ENCODE measurements around the gene ELP6. TPM values are rescaled to one million over a fixed set of nuclear protein-coding genes. Genes with fewer than 3 reads are reported as not detected.

Gene ELP6
- total and polyA plus RNA-seq, 9 of the 15 experiments (the other 6 are each of a cell fraction or from before 2014, with no cell fraction given): 76.9 to 198 (median 83.3) TPM

DNA sequence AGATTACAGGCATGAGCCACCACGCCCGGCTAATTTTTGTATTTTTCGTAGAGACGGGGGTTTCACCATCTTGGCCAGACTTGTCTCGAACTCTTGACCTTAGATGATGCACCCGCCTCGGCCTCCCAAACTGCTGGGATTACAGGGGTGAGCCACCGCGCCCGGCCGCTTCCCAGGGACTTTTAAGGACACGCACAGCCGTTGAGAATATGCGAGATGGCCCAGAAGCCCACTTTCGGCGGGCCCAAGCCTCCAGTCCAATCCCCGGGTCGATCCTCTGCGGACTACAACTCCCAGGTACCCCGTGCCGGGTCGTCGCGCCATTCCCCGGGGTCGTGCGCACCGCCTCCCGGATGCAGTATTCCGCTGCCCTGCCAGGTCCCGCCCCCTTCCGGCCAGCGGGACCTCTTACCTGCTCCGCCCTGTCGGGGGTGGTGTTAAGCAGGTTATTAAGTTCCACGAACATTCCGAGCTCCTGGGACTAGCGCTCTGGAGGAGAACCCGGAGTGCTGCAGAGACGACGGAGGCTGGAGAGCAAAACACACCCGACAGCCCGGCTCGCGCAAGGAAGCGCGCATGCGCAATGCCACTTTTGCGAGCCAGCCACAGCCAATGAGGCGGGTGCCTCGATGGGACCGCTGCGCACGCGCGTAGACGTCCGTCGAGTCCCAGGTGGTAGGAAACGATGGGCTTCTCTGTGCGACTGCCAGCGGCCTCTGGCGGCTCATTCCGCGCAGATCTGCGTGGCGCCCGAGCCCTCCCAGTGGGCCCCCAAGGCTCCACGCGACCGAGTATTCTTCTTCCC, at the start of gene ELP6 (continued):
- TF ChIP-seq TAF15 (IDR thresholded peaks at IDR 0.05; ENCODE audit: low read depth, low read length) (no peak), POLR2AphosphoS2 (IDR thresholded peaks at IDR 0.05; ENCODE audit: low read length) (peak; percentile 89; the same call in 1 of the 2 replicates), ESRRA (IDR thresholded peaks at IDR 0.05; ENCODE audit: borderline replicate concordance, low read depth) (peak; percentile 71; the same call in 1 of the 2 replicates), NONO (IDR thresholded peaks at IDR 0.05; ENCODE audit: low read depth in 2 of 2, low read length in 1 of 2) (peak in 1 of 2 experiments; percentile 73; a peak in 2 of 4 replicates), TFAM (CRISPR knock-in tag; conservative IDR thresholded peaks at IDR 0.05) (no peak), ZZZ3 (IDR thresholded peaks at IDR 0.05) (no peak), PHF8 (IDR thresholded peaks at IDR 0.05; ENCODE audit: borderline replicate concordance, low read length) (peak; percentile 89), MECOM (CRISPR knock-in tag; IDR thresholded peaks at IDR 0.05) (peak; percentile 68; the same call in 1 of the 2 replicates), E2F1 (CRISPR knock-in tag; IDR thresholded peaks at IDR 0.05) (peak; percentile 65), ZNF589 (CRISPR knock-in tag; IDR thresholded peaks at IDR 0.05; ENCODE audit: low read depth) (peak; percentile 47), FOXJ2 (tag; IDR thresholded peaks at IDR 0.05) (peak; percentile 52; the same call in 1 of the 2 replicates), TRIM24 (IDR thresholded peaks at IDR 0.05) (0 out of 4 replicates have a peak, but pooled peaks of 1 of the 2 experiments have one; percentile 27), ZNF668 (CRISPR knock-in tag; IDR thresholded peaks at IDR 0.05) (0 out of 2 replicates have a peak, but pooled peaks have one; percentile 51), NR2C1 (IDR thresholded peaks at IDR 0.05) (peak; percentile 98), NR2C1 (tag; IDR thresholded peaks at IDR 0.05) (peak; percentile 99), TBL1XR1 (IDR thresholded peaks at IDR 0.05; ENCODE audit: low read length in 2 of 2) (peak in 1 of 2 experiments; percentile 39; a peak in 2 of 4 replicates), CBX5 (IDR thresholded peaks at IDR 0.05; ENCODE audit: borderline replicate concordance, low read depth) (0 out of 2 replicates have a peak, but pooled peaks have one; percentile 5)
- TF ChIP-seq, protein P1, sequence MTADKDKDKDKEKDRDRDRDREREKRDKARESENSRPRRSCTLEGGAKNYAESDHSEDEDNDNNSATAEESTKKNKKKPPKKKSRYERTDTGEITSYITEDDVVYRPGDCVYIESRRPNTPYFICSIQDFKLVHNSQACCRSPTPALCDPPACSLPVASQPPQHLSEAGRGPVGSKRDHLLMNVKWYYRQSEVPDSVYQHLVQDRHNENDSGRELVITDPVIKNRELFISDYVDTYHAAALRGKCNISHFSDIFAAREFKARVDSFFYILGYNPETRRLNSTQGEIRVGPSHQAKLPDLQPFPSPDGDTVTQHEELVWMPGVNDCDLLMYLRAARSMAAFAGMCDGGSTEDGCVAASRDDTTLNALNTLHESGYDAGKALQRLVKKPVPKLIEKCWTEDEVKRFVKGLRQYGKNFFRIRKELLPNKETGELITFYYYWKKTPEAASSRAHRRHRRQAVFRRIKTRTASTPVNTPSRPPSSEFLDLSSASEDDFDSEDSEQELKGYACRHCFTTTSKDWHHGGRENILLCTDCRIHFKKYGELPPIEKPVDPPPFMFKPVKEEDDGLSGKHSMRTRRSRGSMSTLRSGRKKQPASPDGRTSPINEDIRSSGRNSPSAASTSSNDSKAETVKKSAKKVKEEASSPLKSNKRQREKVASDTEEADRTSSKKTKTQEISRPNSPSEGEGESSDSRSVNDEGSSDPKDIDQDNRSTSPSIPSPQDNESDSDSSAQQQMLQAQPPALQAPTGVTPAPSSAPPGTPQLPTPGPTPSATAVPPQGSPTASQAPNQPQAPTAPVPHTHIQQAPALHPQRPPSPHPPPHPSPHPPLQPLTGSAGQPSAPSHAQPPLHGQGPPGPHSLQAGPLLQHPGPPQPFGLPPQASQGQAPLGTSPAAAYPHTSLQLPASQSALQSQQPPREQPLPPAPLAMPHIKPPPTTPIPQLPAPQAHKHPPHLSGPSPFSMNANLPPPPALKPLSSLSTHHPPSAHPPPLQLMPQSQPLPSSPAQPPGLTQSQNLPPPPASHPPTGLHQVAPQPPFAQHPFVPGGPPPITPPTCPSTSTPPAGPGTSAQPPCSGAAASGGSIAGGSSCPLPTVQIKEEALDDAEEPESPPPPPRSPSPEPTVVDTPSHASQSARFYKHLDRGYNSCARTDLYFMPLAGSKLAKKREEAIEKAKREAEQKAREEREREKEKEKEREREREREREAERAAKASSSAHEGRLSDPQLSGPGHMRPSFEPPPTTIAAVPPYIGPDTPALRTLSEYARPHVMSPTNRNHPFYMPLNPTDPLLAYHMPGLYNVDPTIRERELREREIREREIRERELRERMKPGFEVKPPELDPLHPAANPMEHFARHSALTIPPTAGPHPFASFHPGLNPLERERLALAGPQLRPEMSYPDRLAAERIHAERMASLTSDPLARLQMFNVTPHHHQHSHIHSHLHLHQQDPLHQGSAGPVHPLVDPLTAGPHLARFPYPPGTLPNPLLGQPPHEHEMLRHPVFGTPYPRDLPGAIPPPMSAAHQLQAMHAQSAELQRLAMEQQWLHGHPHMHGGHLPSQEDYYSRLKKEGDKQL (CRISPR knock-in tag; IDR thresholded peaks at IDR 0.05; ENCODE audit: borderline replicate concordance): no peak
- TF ChIP-seq, protein P2, sequence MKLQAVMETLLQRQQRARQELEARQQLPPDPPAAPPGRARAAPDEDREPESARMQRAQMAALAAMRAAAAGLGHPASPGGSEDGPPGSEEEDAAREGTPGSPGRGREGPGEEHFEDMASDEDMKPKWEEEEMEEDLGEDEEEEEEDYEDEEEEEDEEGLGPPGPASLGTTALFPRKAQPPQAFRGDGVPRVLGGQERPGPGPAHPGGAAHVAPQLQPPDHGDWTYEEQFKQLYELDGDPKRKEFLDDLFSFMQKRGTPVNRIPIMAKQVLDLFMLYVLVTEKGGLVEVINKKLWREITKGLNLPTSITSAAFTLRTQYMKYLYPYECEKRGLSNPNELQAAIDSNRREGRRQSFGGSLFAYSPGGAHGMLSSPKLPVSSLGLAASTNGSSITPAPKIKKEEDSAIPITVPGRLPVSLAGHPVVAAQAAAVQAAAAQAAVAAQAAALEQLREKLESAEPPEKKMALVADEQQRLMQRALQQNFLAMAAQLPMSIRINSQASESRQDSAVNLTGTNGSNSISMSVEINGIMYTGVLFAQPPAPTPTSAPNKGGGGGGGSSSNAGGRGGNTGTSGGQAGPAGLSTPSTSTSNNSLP (IDR thresholded peaks at IDR 0.05; ENCODE audit: borderline replicate concordance, low read depth, low read length): no peak
